Kidney (tissue), 14 donors: Measurements from ENCODE around the gene TPO. TPM values are rescaled to one million over a fixed set of nuclear protein-coding genes. Genes with fewer than 3 reads are reported as not detected.

Source experiments
- DNase-seq, 5 donors: peaks; one replicate each; pipeline ENCODE4 v3.0.0-alpha.2; 2013 to 2020
- FAIRE-seq: peaks from 2 replicates; lab custom pipeline; 2012; peaks lifted over from hg19 to GRCh38; lab: Jason Lieb, UNC
- H3K27ac ChIP-seq, 2 donors: one replicate each; pipeline ENCODE4 v1.7.0; 2013; ENCODE audit warnings: low read depth in 2 of 2, low read length in 2 of 2, inconsistent platforms in 1 of 2
- H3K27me3 ChIP-seq: one replicate; pipeline ENCODE4 v1.7.1; 2013; ENCODE audit warnings: low read length, inconsistent platforms; ENCODE audit not compliant: control insufficient read depth, insufficient read depth
- H3K36me3 ChIP-seq, 3 donors: one replicate each; pipeline versions ENCODE4 v1.7.0 to v1.7.1; 2013; ENCODE audit warnings: low read length in 3 of 3, control low read depth in 1 of 3, inconsistent platforms in 1 of 3; ENCODE audit not compliant: insufficient read depth in 3 of 3, control insufficient read depth in 2 of 3
- H3K4me1 ChIP-seq, 3 donors: one replicate each; pipeline versions ENCODE4 v1.7.0 to v1.7.1; 2013; ENCODE audit warnings: low read length in 3 of 3, inconsistent platforms in 1 of 3, low read depth in 1 of 3; ENCODE audit not compliant: control insufficient read depth in 2 of 3, insufficient read depth in 2 of 3
- H3K4me3 ChIP-seq, 3 donors: one replicate each; pipeline versions ENCODE4 v1.7.0 to v1.8.1; 2013; ENCODE audit warnings: low read length in 3 of 3, control low read depth in 1 of 3, inconsistent platforms in 1 of 3
- H3K9ac ChIP-seq, 3 donors: one replicate each; pipeline versions ENCODE4 v1.7.0 to v1.7.1; 2013; ENCODE audit warnings: low read length in 3 of 3, control low read depth in 1 of 3, inconsistent platforms in 1 of 3
- H3K9me3 ChIP-seq, 3 donors: one replicate each; pipeline versions ENCODE4 v1.7.0 to v1.7.1; 2013; ENCODE audit warnings: low read length in 3 of 3, control low read depth in 1 of 3, inconsistent platforms in 1 of 3; ENCODE audit not compliant: control insufficient read depth in 2 of 3, insufficient read depth in 1 of 3
- CTCF ChIP-seq: IDR thresholded peaks from 3 replicates; pipeline ENCODE4 v1.5.1; 2012; ENCODE audit warnings: mild to moderate bottlenecking, moderate library complexity, borderline replicate concordance; ENCODE audit not compliant: insufficient read depth; ENCODE audit errors: extremely low read depth
- intact Hi-C: fragments of 100-400 bp; cut with DNase I; formaldehyde crosslinking; loops from one replicate; pipeline ENCODE4 v1.11.1; 2022
- polyA plus RNA-seq: library from polyadenylated mRNA; stranded (reverse); fragments of 350-450 nt; fragmentation: Illumina TruSeq; extraction: RNeasy Lipid Tissue Mini Kit (QIAGEN cat#74804); gene quantifications from one replicate; pipeline ENCODE4 v1.2.3, GENCODE V29; 2014; ENCODE audit warnings: low read depth, low replicate concordance; ENCODE audit not compliant: insufficient read depth
- total RNA-seq: library from RNA; stranded (reverse); fragmentation: NEBNext Ultra II Directional; extraction: Animal tissue kit (Norgen Biotek cat#: 25700); gene quantifications from one replicate; pipeline ENCODE4 v1.2.1, GENCODE V29; 2021
- donor health status: control.
- donor health status: control.
- donor health status: control.
- donor health status: control.
- donor health status: control.
- donor health status: DM: yes; HTN: yes; CAD: no.
- donor health status: Normal renal cell carcinoma (clear cell type).

The TPO gene
- total and polyA plus RNA-seq, 2 donors from 2014 or later, result not detected

GRCh38 chr2:1556286-1556685 lies 143.0 kb downstream of the TPO start:
- no peaks in the 10 kb centered on the region for H3K9me3 ChIP-seq
- no peak overlapping the region for H3K27ac ChIP-seq
- intact Hi-C loops, result no loop called here
- TF ChIP-seq CTCF, result no peak
- H3K36me3 ChIP-seq, result no peaks in the 10 kb centered on the region
- no peaks in the 10 kb centered on the region for H3K27me3 ChIP-seq
- H3K9ac ChIP-seq, result no peak overlapping the region
- FAIRE-seq (no peak), DNase-seq (peak in 1 of 5 donors; percentile 57)
- H3K4me3 ChIP-seq, result no peak overlapping the region
- peaks cover 4 to 10% (median 4%) of the 10 kb centered on the region in 3 donors for H3K4me1 ChIP-seq

- DNase-seq (peak in 3 of 5 donors; percentile 48 to 92 (median 55)), FAIRE-seq (no peak)
- no peak for TF ChIP-seq CTCF
These were observed 143.7 kb downstream of the TPO start for GRCh38 chr2:1556776-1557466.

GRCh38 chr2:1557467-1557820 lies 144.2 kb downstream of the TPO start:
- no peak overlapping the region for H3K27ac ChIP-seq
- peak in 1 of 5 donors; percentile 33 for DNase-seq
- H3K4me3 ChIP-seq, result no peak overlapping the region
- H3K4me1 ChIP-seq, result peaks cover 4 to 10% (median 4%) of the 10 kb centered on the region in 3 donors
- FAIRE-seq, result no peak
- H3K9ac ChIP-seq, result no peak overlapping the region
- intact Hi-C loops, result no loop called here
- no peaks in the 10 kb centered on the region for H3K9me3 ChIP-seq
- TF ChIP-seq CTCF, result no peak
- no peaks in the 10 kb centered on the region for H3K36me3 ChIP-seq
- no peaks in the 10 kb centered on the region for H3K27me3 ChIP-seq

More at GRCh38 chr2:1556776-1557466, 143.7 kb downstream of the TPO start:
- no peak overlapping the region for H3K9ac ChIP-seq
- intact Hi-C loops, result no loop called here
- no peak overlapping the region for H3K4me3 ChIP-seq
- no peaks in the 10 kb centered on the region for H3K27me3 ChIP-seq
- H3K4me1 ChIP-seq, result peaks cover 4 to 10% (median 4%) of the 10 kb centered on the region in 3 donors
- H3K36me3 ChIP-seq, result no peaks in the 10 kb centered on the region
- H3K9me3 ChIP-seq, result no peaks in the 10 kb centered on the region
- H3K27ac ChIP-seq, result no peak overlapping the region
